Stimulated activated CD4-positive, alpha-beta T cell treated with anti-CD3 and anti-CD28 coated beads, Interleukin-2, amount 100 ng/mL, for 48 hours (primary cell): ENCODE results near the gene RBM48.

Source experiments
- DNase-seq, 2 donors: peaks; one replicate each; pipeline ENCODE4 v3.0.0-alpha.2; 2020

RBM48 gene

GRCh38 chr7:92546856-92547497, 18.4 kb downstream of the RBM48 start:
- DNase-seq, result no peak

GRCh38 chr7:92547579-92547978, 19.0 kb downstream of the RBM48 start:
- DNase-seq, result no peak

- DNase-seq, result no peak
Observed at GRCh38 chr7:92550194-92550593, 21.6 kb downstream of the RBM48 start.

GRCh38 chr7:92557249-92557648, 28.7 kb downstream of the RBM48 start:
- DNase-seq, result no peak

- no peak for DNase-seq
Observed at GRCh38 chr7:92557808-92558362, 29.3 kb downstream of the RBM48 start.

GRCh38 chr7:92560602-92561001, 32.0 kb downstream of the RBM48 start:
- DNase-seq, result no peak

GRCh38 chr7:92563345-92563744, 34.8 kb downstream of the RBM48 start:
- DNase-seq, result no peak

GRCh38 chr7:92567460-92567859, 38.9 kb downstream of the RBM48 start:
- DNase-seq, result no peak

GRCh38 chr7:92569137-92569536, 40.5 kb downstream of the RBM48 start:
- no peak for DNase-seq

- DNase-seq, result no peak
Observed at GRCh38 chr7:92576296-92576695, 47.7 kb downstream of the RBM48 start.

- no peak for DNase-seq
Observed at GRCh38 chr7:92582948-92583347, 54.4 kb downstream of the RBM48 start.

GRCh38 chr7:92584953-92585352, 56.4 kb downstream of the RBM48 start:
- DNase-seq, result no peak

- DNase-seq, result no peak
Observed at GRCh38 chr7:92586403-92586802, 57.8 kb downstream of the RBM48 start.

- no peak for DNase-seq
Observed at GRCh38 chr7:92586841-92587240, 58.2 kb downstream of the RBM48 start.
